ENCODE data around the gene CMTM4. TPM values are rescaled to one million over a fixed set of nuclear protein-coding genes. Genes with fewer than 3 reads are reported as not detected.
"Not testable (repeated sequence)": the region's sequence is repeated elsewhere in the genome, so short reads cannot be mapped to it uniquely, and the experiment has no call there.

CMTM4 gene
- total RNA-seq, 4 donors from 2014 or later, result 6.1 to 41.5 (median 15.1) TPM

DNA sequence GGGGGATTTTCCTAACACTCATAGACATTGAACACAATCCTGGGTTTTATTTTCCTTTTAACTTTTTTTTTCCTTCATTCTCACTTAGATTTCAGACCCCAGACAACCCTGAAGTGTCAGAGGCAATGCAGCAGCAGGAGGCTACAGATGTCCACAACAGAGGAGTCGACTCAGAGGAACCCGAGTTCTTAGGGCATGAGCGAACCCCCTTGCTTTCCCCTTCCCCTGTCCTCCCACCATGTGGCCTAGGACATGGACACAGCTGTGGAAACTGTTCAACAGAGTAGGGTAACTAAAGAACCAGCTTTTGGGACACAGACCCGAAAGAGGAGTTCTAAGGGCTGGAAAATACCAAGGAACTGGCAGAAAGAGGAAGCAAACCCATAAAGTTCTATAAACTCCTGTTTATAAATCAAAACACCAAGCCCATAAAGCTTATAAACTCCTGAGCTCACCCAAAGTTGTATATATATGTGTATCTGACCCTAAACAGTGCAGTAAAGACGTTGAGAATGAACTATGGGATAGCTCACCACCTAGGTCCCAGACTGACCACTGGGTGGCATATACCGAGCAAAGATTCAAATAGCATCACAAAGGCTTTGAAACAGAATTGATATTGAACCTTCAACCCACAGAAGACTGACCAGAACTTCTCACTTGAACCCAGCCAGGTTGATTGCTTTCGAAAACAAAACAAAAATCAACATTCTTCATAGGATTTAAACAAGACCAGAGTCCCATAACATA, 33.9 kb downstream of the CMTM4 start:
- H3K27me3 ChIP-seq, result no peaks in the 10 kb centered on the region
- H3K9me3 ChIP-seq, result no peaks in the 10 kb centered on the region
- H3K4me3 ChIP-seq, result no peak overlapping the region
- intact Hi-C loops (cut with DNase I; ENCODE audit: low total_unique reads), result no loop called here
- no peaks in the 10 kb centered on the region for H3K36me3 ChIP-seq
- DNase-seq, result no peak
- TF ChIP-seq, protein P1, sequence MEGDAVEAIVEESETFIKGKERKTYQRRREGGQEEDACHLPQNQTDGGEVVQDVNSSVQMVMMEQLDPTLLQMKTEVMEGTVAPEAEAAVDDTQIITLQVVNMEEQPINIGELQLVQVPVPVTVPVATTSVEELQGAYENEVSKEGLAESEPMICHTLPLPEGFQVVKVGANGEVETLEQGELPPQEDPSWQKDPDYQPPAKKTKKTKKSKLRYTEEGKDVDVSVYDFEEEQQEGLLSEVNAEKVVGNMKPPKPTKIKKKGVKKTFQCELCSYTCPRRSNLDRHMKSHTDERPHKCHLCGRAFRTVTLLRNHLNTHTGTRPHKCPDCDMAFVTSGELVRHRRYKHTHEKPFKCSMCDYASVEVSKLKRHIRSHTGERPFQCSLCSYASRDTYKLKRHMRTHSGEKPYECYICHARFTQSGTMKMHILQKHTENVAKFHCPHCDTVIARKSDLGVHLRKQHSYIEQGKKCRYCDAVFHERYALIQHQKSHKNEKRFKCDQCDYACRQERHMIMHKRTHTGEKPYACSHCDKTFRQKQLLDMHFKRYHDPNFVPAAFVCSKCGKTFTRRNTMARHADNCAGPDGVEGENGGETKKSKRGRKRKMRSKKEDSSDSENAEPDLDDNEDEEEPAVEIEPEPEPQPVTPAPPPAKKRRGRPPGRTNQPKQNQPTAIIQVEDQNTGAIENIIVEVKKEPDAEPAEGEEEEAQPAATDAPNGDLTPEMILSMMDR (IDR thresholded peaks at IDR 0.05), result peak in 3 of 4 experiments; percentile 20 to 44 (median 22)
- no peak for TF ChIP-seq POLR2A (IDR thresholded peaks at IDR 0.05)
- peak overlapping the region; percentile 79 to 80 for H3K27ac ChIP-seq
- H3K4me1 ChIP-seq, result peaks cover 0 to 8% of the 10 kb centered on the region in 2 donors

DNA sequence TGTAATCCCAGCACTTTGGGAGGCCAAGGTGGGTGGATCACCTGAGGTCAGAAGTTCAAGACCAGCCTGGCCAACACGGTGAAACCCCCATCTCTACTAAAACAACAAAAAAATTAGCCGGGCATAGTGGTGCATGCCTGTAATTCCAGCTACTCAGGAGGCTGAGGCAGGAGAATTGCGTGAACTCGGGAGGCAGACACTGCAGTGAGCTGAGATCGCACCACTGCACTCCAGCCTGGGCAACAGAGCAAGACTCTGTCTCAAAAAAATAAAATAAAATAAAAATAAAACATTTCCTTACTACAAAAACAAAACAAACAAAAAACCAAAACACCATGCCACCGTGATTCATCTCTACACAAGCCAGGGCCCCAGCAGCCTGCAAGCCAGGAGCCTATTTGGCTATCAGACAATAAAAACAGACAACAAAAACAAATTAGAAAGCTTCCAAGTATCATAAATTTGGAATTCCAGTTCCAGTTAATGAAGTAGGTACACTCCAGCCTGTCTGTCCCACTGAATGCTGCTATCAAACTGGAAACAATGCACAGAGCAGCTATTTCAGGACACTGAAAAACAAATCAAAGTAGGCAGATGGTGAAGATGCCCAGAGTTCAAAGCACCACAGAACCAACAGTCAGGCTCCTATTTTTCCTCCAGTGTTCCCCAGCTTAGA, 34.7 kb downstream of the CMTM4 start:
- H3K27ac ChIP-seq, result peak overlapping the region; percentile 79 to 80
- H3K9me3 ChIP-seq; DNase-seq; H3K4me3 ChIP-seq; H3K27me3 ChIP-seq; H3K36me3 ChIP-seq; H3K4me1 ChIP-seq; intact Hi-C loops (cut with DNase I; ENCODE audit: low total_unique reads): not testable (repeated sequence)

DNA sequence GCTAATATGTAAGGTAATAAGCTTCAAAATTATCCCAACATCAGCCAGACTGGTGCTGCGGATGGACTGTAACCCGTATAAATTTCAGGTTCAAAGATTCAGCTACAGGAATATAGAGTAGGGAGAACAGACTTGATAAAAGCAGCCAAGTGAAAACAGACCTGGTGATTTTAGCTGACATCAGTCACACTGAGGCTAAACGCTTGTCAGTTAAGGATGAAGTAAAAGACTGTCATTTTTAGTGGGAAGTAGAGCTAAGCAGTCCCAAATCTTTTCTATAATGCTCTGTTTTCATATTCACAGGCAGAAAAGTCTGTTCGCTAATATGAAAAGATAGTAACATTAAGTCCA, 35.4 kb downstream of the CMTM4 start:
- TF ChIP-seq POLR2A (IDR thresholded peaks at IDR 0.05), result no peak
- TF ChIP-seq, protein P1 (IDR thresholded peaks at IDR 0.05), result no peak
- no peaks in the 10 kb centered on the region for H3K36me3 ChIP-seq
- intact Hi-C loops (cut with DNase I; ENCODE audit: low total_unique reads), result no loop called here
- peaks cover 0 to 8% of the 10 kb centered on the region in 2 donors for H3K4me1 ChIP-seq
- no peaks in the 10 kb centered on the region for H3K9me3 ChIP-seq
- H3K4me3 ChIP-seq, result no peak overlapping the region
- no peaks in the 10 kb centered on the region for H3K27me3 ChIP-seq
- no peak for DNase-seq
- H3K27ac ChIP-seq, result peak overlapping the region; percentile 79 to 80

DNA sequence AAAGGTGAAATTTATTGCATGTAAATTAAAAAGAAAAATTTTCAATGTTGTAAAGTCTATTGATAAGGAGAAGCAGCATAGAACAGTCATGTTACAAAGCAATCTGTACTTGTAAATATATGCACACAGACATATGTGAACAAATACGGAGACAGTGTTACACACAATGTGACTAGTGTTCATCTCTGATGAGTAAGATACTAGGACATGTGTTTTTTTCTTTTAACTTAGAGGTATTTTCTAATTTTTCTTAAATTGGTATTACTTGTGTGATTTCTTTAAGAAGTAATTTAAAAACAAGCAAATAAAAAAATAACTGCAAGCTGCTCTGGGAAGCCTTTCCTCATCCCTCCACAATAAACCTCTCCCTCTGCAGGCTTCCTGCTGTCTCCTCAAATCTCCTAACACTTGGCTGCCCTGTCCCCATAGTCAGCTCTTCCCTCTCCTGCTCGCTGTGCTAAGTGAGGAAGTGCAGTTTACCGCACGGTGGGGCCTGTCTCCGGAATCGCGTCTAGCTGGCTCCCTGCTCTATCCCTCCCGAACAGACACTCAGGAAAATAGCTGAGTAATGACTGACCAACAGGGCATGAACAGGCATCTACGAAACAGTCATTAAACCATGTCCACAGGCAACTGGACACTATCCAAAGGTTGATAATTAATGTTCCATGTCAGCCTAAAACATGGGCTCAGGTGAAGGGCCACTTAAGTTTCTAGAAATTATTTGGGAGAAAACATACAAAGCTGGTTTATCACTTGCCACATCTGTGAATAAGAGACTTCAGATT, 35.9 kb downstream of the CMTM4 start:
- intact Hi-C loops (cut with DNase I; ENCODE audit: low total_unique reads), result no loop called here
- Histone ChIP-seq H3K36me3 (no peaks in the 10 kb centered on the region), H3K4me1 (peaks cover 0 to 8% of the 10 kb centered on the region in 2 donors), H3K9me3 (no peaks in the 10 kb centered on the region), H3K27me3 (no peaks in the 10 kb centered on the region), H3K27ac (peak overlapping the region; percentile 79 to 80), H3K4me3 (no peak overlapping the region)
- DNase-seq, result peak; percentile 67 to 69
- TF ChIP-seq, protein P1 (IDR thresholded peaks at IDR 0.05), result peak; percentile 27 to 42 (median 31)
- no peak for TF ChIP-seq POLR2A (IDR thresholded peaks at IDR 0.05)

DNA sequence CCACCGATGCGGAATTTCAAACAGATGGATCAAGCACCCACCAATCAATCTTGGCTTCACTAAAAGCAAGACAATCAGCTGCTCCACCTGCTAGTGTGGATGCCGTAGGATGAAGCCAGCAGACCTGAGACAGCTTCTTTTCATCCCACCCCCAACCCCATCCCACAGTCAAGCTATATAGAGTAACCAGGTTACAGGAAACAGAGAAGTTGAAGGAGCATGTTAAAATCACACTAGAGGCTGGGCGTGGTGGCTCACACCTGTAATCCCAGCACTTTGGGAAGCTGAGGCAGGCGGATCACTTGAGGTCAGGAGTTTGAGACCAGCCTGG, 37.7 kb downstream of the CMTM4 start:
- intact Hi-C loops (cut with DNase I; ENCODE audit: low total_unique reads), result no loop called here
- DNase-seq, result no peak
- no peaks in the 10 kb centered on the region for H3K27me3 ChIP-seq
- H3K9me3 ChIP-seq, result no peaks in the 10 kb centered on the region
- peaks cover 0 to 8% of the 10 kb centered on the region in 2 donors for H3K4me1 ChIP-seq
- TF ChIP-seq POLR2A (IDR thresholded peaks at IDR 0.05), result no peak
- TF ChIP-seq, protein P1 (IDR thresholded peaks at IDR 0.05), result no peak
- H3K36me3 ChIP-seq, result no peaks in the 10 kb centered on the region
- no peak overlapping the region for H3K27ac ChIP-seq
- no peak overlapping the region for H3K4me3 ChIP-seq

Data from uterus (tissue), 4 donors.